MM.1S (cell line): ENCODE results near the gene PAXX.

Experiments
- DNase-seq: peaks from one replicate; pipeline ENCODE4 v3.0.0-alpha.2; 2015
- H2AFZ ChIP-seq: fragments of 300-600 bp; sonication (generic); 2 replicates; pipeline ENCODE4 v1.6.0; 2016; ENCODE audit warnings: antibody characterized with exemption, low read length
- H3F3A ChIP-seq: fragments of 300-600 bp; sonication (generic); 2 replicates; pipeline ENCODE4 v1.6.1; 2016; ENCODE audit warnings: mild to moderate bottlenecking, antibody characterized with exemption, low read length, moderate library complexity, mixed read lengths; ENCODE audit not compliant: insufficient read depth
- H3K27ac ChIP-seq: fragments of 300-600 bp; sonication (generic); 2 replicates; pipeline ENCODE4 v1.5.1; 2016; ENCODE audit warnings: mild to moderate bottlenecking, low read length
- H3K27me3 ChIP-seq: fragments of 300-600 bp; sonication (generic); replicated peaks from 2 replicates; pipeline ENCODE4 v1.6.0; 2016; ENCODE audit warnings: low read length; ENCODE audit not compliant: insufficient read depth
- H3K36me3 ChIP-seq: fragments of 300-600 bp; sonication (generic); replicated peaks from 2 replicates; pipeline ENCODE4 v1.6.1; 2016; ENCODE audit warnings: mild to moderate bottlenecking, low read length, mixed read lengths; ENCODE audit not compliant: insufficient read depth
- H3K4me1 ChIP-seq: fragments of 300-600 bp; sonication (generic); 2 replicates; pipeline ENCODE4 v1.6.1; 2016; ENCODE audit warnings: low read length, mixed read lengths
- H3K4me2 ChIP-seq: fragments of 300-600 bp; sonication (generic); 2 replicates; pipeline ENCODE4 v1.6.0; 2016; ENCODE audit warnings: low read depth, low read length
- H3K4me3 ChIP-seq: fragments of 300-600 bp; sonication (generic); 2 replicates; pipeline ENCODE4 v1.5.1; 2016; ENCODE audit warnings: low read length, mixed read lengths
- H3K79me2 ChIP-seq: fragments of 300-600 bp; sonication (generic); 2 replicates; pipeline ENCODE4 v1.6.1; 2016; ENCODE audit warnings: mixed run types, low read length, mixed read lengths
- H3K9ac ChIP-seq: fragments of 300-600 bp; sonication (generic); 2 replicates; pipeline ENCODE4 v1.6.1; 2016; ENCODE audit warnings: low read length, mixed read lengths
- H3K9me2 ChIP-seq: fragments of 300-600 bp; sonication (generic); replicated peaks from 2 replicates; pipeline ENCODE4 v1.6.1; 2016; ENCODE audit warnings: mild to moderate bottlenecking, low read length, mixed read lengths; ENCODE audit not compliant: insufficient read depth
- H3K9me3 ChIP-seq: fragments of 300-600 bp; sonication (generic); replicated peaks from 2 replicates; pipeline ENCODE4 v1.6.1; 2016; ENCODE audit warnings: mild to moderate bottlenecking, low read length, mixed read lengths; ENCODE audit not compliant: insufficient read depth
- H4K20me1 ChIP-seq: fragments of 300-600 bp; sonication (generic); 2 replicates; pipeline ENCODE4 v1.6.1; 2016; ENCODE audit warnings: mild to moderate bottlenecking, low read length, moderate library complexity, mixed read lengths; ENCODE audit not compliant: insufficient read depth
- CTCF ChIP-seq: fragments of 300-600 bp; sonication (generic); IDR thresholded peaks from 2 replicates; pipeline ENCODE4 v1.5.1; 2016; ENCODE audit warnings: antibody characterized with exemption, low read length, mixed read lengths
- EZH2 ChIP-seq: fragments of 300-600 bp; sonication (generic); optimal IDR thresholded peaks from 2 replicates; pipeline ENCODE3; 2017; ENCODE audit warnings: low read depth, mild to moderate bottlenecking, antibody characterized with exemption, low read length, mixed read lengths
- EZH2phosphoT487 ChIP-seq: fragments of 300-600 bp; sonication (generic); IDR thresholded peaks from 2 replicates; pipeline ENCODE4 v1.6.1; 2018; ENCODE audit warnings: antibody characterized with exemption, low read length

Gene PAXX

GRCh38 chr9:136991993-136992818, at the start of gene PAXX:
Gene PAXX (plus strand): TSS chr9:136992422. CDS start chr9:136992444, 22 bp downstream.
- peak within 1 kb of the TSS; percentile 62 for H3K9ac ChIP-seq
- no peaks in the 10 kb centered on the region for H3K9me2 ChIP-seq
- H3K4me1 ChIP-seq: no peaks in the 10 kb centered on the region
- no peaks in the 10 kb centered on the region for H4K20me1 ChIP-seq
- H3K27me3 ChIP-seq: peaks cover 53% of the 10 kb centered on the region
- no peaks in the 10 kb centered on the region; the same call in 1 of the 2 replicates for H3F3A ChIP-seq
- H3K36me3 ChIP-seq: no peaks in the 10 kb centered on the region
- peak; percentile 81 for DNase-seq
- H3K9me3 ChIP-seq: no peaks in the 10 kb centered on the region
- peak within 1 kb of the TSS; percentile 74 for H3K4me2 ChIP-seq
- H3K4me3 ChIP-seq: peak within 1 kb of the TSS; percentile 49
- TF ChIP-seq CTCF: no peak
- no peak for TF ChIP-seq EZH2
- no peak for TF ChIP-seq EZH2phosphoT487
- H2AFZ ChIP-seq: peak within 1 kb of the TSS; percentile 65; the same call in 1 of the 2 replicates
- no peaks in the 10 kb centered on the region for H3K79me2 ChIP-seq
- H3K27ac ChIP-seq: peak within 1 kb of the TSS; percentile 31; the same call in 1 of the 2 replicates

- no peak for DNase-seq
- H3K9ac ChIP-seq: no peak overlapping the region
- H3K9me3 ChIP-seq: no peaks in the 10 kb centered on the region
- H3K27ac ChIP-seq: no peak overlapping the region
- H3K4me2 ChIP-seq: no peak overlapping the region; the same call in 1 of the 2 replicates
- H4K20me1 ChIP-seq: no peaks in the 10 kb centered on the region
- peaks cover 29% of the 10 kb centered on the region for H3K79me2 ChIP-seq
- peaks cover 3% of the 10 kb centered on the region; the same call in 1 of the 2 replicates for H3K4me1 ChIP-seq
- TF ChIP-seq EZH2: no peak
- TF ChIP-seq EZH2phosphoT487: no peak
- no peak for TF ChIP-seq CTCF
- no peaks in the 10 kb centered on the region for H3F3A ChIP-seq
- no peaks in the 10 kb centered on the region for H3K27me3 ChIP-seq
- no peak overlapping the region for H3K4me3 ChIP-seq
- peaks cover 17% of the 10 kb centered on the region for H3K36me3 ChIP-seq
- H3K9me2 ChIP-seq: no peaks in the 10 kb centered on the region
- H2AFZ ChIP-seq: no peak overlapping the region
Observed at GRCh38 chr9:136942881-136943230, 49.4 kb upstream of the PAXX start.

GRCh38 chr9:136943291-136944211, 48.7 kb upstream of the PAXX start:
- Histone ChIP-seq H3K79me2 (peaks cover 29% of the 10 kb centered on the region), H3K4me2 (peak overlapping the region; percentile 91), H3K4me3 (peak overlapping the region; percentile 93), H3K27me3 (no peaks in the 10 kb centered on the region), H3K9ac (peak overlapping the region; percentile 84), H3K36me3 (peaks cover 17% of the 10 kb centered on the region), H3K4me1 (peaks cover 3% of the 10 kb centered on the region; the same call in 1 of the 2 replicates), H4K20me1 (no peaks in the 10 kb centered on the region), H3K27ac (peak overlapping the region; percentile 44; the same call in 1 of the 2 replicates), H3K9me3 (no peaks in the 10 kb centered on the region), H3F3A (no peaks in the 10 kb centered on the region), H2AFZ (0 out of 2 replicates have a peak overlapping the region, but pooled peaks have one; percentile 42), H3K9me2 (no peaks in the 10 kb centered on the region)
- TF ChIP-seq EZH2phosphoT487 (no peak), CTCF (no peak; the same call in 1 of the 2 replicates), EZH2 (no peak)
- peak; percentile 37 for DNase-seq
